Measurements from ENCODE around the gene TEX35. TPM values are rescaled to one million over a fixed set of nuclear protein-coding genes. Genes with fewer than 3 reads are reported as not detected.

TEX35 gene
- total RNA-seq, 1 donor from 2014 or later: not detected

DNA sequence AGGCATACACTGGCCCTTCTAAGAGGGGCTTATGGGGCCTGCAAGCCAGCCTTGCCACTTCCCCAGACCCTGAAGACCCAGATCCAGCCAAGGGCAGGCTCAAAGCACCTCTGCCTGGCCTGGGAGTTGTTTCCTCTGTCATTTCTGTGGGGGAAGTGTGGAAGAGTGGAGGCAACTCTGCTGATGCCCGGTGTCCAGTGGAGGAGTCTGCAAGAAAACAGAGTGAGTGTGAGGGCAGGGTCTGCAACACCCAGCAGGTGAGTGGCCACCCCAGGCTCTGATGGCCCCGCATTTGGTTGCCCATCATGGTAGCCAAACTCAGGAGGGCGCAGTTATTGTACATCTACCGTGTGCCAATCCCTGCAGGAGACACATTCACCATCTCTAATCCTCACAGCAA, 24.5 kb upstream of the TEX35 start:
- TF ChIP-seq, protein P1, sequence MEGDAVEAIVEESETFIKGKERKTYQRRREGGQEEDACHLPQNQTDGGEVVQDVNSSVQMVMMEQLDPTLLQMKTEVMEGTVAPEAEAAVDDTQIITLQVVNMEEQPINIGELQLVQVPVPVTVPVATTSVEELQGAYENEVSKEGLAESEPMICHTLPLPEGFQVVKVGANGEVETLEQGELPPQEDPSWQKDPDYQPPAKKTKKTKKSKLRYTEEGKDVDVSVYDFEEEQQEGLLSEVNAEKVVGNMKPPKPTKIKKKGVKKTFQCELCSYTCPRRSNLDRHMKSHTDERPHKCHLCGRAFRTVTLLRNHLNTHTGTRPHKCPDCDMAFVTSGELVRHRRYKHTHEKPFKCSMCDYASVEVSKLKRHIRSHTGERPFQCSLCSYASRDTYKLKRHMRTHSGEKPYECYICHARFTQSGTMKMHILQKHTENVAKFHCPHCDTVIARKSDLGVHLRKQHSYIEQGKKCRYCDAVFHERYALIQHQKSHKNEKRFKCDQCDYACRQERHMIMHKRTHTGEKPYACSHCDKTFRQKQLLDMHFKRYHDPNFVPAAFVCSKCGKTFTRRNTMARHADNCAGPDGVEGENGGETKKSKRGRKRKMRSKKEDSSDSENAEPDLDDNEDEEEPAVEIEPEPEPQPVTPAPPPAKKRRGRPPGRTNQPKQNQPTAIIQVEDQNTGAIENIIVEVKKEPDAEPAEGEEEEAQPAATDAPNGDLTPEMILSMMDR (IDR thresholded peaks at IDR 0.05): no peak
- Mint-ChIP-seq H3K27me3 (ENCODE audit: unreplicated experiment) (no peaks in the 10 kb centered on the region), H3K4me1 (ENCODE audit: unreplicated experiment) (no peaks in the 10 kb centered on the region), H3K9me3 (ENCODE audit: unreplicated experiment) (no peaks in the 10 kb centered on the region), H3K27ac (ENCODE audit: unreplicated experiment) (no peak overlapping the region), H3K4me3 (ENCODE audit: unreplicated experiment) (no peak overlapping the region), H3K36me3 (ENCODE audit: unreplicated experiment) (peaks cover 2% of the 10 kb centered on the region)
- DNase-seq (ENCODE audit: extremely low spot score, unreplicated experiment): no peak

DNA sequence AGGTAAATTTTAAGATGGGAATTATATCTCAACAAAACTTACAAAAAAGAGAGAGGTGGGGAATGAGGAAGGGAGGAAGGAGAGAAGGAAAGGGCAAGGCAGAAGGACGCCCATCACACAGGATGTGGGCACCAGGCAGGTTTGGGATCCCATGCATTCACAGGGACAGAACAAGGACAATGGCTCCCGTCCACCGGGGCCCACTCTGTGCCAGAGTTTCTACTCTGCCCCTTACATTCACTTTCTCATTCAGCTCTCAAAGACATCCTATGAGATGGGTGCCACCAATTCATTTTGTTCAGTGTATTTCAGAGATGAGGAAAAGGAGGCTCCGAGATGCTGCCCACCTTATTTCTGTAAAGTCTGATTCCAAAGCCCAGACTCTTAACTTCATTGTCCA, 23.5 kb upstream of the TEX35 start:
- no peak for DNase-seq (ENCODE audit: extremely low spot score, unreplicated experiment)
- Mint-ChIP-seq H3K36me3 (ENCODE audit: unreplicated experiment) (no peaks in the 10 kb centered on the region), H3K27ac (ENCODE audit: unreplicated experiment) (no peak overlapping the region), H3K27me3 (ENCODE audit: unreplicated experiment) (no peaks in the 10 kb centered on the region), H3K9me3 (ENCODE audit: unreplicated experiment) (no peaks in the 10 kb centered on the region), H3K4me3 (ENCODE audit: unreplicated experiment) (no peak overlapping the region), H3K4me1 (ENCODE audit: unreplicated experiment) (no peaks in the 10 kb centered on the region)
- TF ChIP-seq, protein P1 (IDR thresholded peaks at IDR 0.05): no peak

DNA sequence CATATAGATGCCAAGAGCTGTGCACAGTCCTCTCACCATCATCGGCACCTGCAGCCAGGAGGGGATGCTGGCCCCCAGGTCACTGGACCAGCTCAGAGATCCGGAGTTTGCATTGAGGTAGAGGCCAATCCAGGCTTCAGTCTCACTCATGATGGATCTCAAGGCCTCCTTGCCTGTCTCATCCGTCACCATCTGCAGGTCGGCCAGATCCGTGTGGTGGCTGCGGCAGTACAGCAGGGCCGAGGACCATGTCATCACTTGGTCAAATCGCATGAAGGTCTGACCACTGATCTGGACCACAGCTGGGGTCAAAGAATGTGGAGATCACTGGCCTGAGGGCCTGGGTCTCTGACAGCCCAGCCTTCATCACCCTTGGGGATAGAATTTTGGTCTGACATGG, 22.8 kb upstream of the TEX35 start:
- no peaks in the 10 kb centered on the region for H3K9me3 Mint-ChIP-seq (ENCODE audit: unreplicated experiment)
- no peak for DNase-seq (ENCODE audit: extremely low spot score, unreplicated experiment)
- no peak overlapping the region for H3K27ac Mint-ChIP-seq (ENCODE audit: unreplicated experiment)
- TF ChIP-seq, protein P1 (IDR thresholded peaks at IDR 0.05): no peak
- H3K4me1 Mint-ChIP-seq (ENCODE audit: unreplicated experiment): no peaks in the 10 kb centered on the region
- H3K27me3 Mint-ChIP-seq (ENCODE audit: unreplicated experiment): no peaks in the 10 kb centered on the region
- no peaks in the 10 kb centered on the region for H3K36me3 Mint-ChIP-seq (ENCODE audit: unreplicated experiment)
- no peak overlapping the region for H3K4me3 Mint-ChIP-seq (ENCODE audit: unreplicated experiment)

DNA sequence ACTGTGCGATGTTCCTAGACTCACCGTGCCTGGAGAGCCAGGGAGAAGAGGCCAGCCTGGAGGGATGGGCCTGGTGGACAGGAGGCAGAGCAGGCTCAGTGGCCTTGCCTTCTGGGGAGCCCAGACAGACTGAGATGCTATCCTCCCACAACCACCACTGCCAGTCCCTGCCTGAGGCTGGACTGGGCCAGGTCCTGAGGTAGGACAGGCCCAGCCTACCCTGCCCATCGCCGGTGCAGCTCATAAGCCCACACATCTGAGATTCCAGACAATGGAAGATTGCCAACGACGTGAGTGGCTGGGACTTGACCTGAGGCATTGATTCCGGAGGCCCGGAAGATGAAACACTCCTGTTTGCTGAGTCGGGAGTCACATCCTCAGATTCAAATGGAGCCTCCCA, 21.9 kb upstream of the TEX35 start:
- no peaks in the 10 kb centered on the region for H3K9me3 Mint-ChIP-seq (ENCODE audit: unreplicated experiment)
- no peaks in the 10 kb centered on the region for H3K27me3 Mint-ChIP-seq (ENCODE audit: unreplicated experiment)
- no peak overlapping the region for H3K27ac Mint-ChIP-seq (ENCODE audit: unreplicated experiment)
- TF ChIP-seq, protein P1 (IDR thresholded peaks at IDR 0.05): no peak
- H3K4me1 Mint-ChIP-seq (ENCODE audit: unreplicated experiment): no peaks in the 10 kb centered on the region
- no peaks in the 10 kb centered on the region for H3K36me3 Mint-ChIP-seq (ENCODE audit: unreplicated experiment)
- DNase-seq (ENCODE audit: extremely low spot score, unreplicated experiment): no peak
- no peak overlapping the region for H3K4me3 Mint-ChIP-seq (ENCODE audit: unreplicated experiment)

DNA sequence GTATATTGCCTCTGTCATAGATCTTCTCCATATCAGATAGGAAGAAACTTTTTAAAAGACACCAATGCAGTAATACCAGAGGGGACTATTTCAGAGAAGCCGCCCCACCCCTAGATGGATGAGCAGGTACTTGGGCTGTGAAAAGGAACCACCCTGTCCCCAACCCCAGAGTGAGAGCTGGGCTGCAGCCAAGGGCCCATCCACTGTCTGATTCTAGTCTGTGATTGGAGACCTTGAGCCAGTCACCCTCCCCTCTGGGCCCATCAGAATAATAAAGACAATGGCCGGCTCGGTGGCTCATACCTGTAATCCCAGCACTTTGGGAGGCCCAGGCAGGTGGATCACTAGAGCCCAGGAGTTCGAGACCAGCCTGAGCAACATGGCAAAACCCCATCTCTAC, 21.2 kb upstream of the TEX35 start:
- Mint-ChIP-seq H3K9me3 (ENCODE audit: unreplicated experiment) (no peaks in the 10 kb centered on the region), H3K27ac (ENCODE audit: unreplicated experiment) (no peak overlapping the region), H3K4me3 (ENCODE audit: unreplicated experiment) (no peak overlapping the region), H3K4me1 (ENCODE audit: unreplicated experiment) (no peaks in the 10 kb centered on the region), H3K27me3 (ENCODE audit: unreplicated experiment) (no peaks in the 10 kb centered on the region), H3K36me3 (ENCODE audit: unreplicated experiment) (no peaks in the 10 kb centered on the region)
- no peak for DNase-seq (ENCODE audit: extremely low spot score, unreplicated experiment)
- TF ChIP-seq, protein P1 (IDR thresholded peaks at IDR 0.05): no peak
